OCI-LY7 (cell line): Measurements from ENCODE around the gene OVCH2. TPM values are rescaled to one million over a fixed set of nuclear protein-coding genes. Genes with fewer than 3 reads are reported as not detected.

Experiments used
- BruUV-seq: library from RNA; stranded (reverse); fragments of 400-500 nt; replicated peaks from 2 replicates; lab custom pipeline; 2021; lab: Mats Ljungman, UMichigan
- CTCF ChIA-PET: fragments of 300-600 bp; sonication (Branson Sonifier 250); formaldehyde crosslinking; loops from one replicate; lab custom pipeline; 2022; ENCODE audit warnings: antibody characterized with exemption; ENCODE audit not compliant: unreplicated experiment; lab: Charles Lee
- POLR2A ChIA-PET: fragments of 300-600 bp; sonication (Branson Sonifier 250); formaldehyde crosslinking; loops from one replicate; lab custom pipeline; 2022; ENCODE audit warnings: antibody characterized with exemption; lab: Charles Lee
- DNase-seq: peaks from one replicate; pipeline ENCODE4 v3.0.0-alpha.2; 2015; ENCODE audit warnings: low spot score
- H2AFZ ChIP-seq: fragments of 200-600 bp; sonication (generic), shearing (Covaris generic); 2 replicates; pipeline ENCODE4 v1.6.1; 2014; ENCODE audit warnings: mild to moderate bottlenecking, antibody characterized with exemption, low read length, moderate library complexity
- H3K27ac ChIP-seq: fragments of 200-600 bp; sonication (generic); 2 replicates; pipeline ENCODE4 v1.5.1; 2014; ENCODE audit warnings: mixed run types, low read depth, mild to moderate bottlenecking, moderate library complexity, low read length, inconsistent platforms; ENCODE audit not compliant: poor library complexity, severe bottlenecking
- H3K36me3 ChIP-seq: fragments of 200-600 bp; sonication (generic); 2 replicates; pipeline ENCODE4 v1.6.1; 2014; ENCODE audit warnings: mild to moderate bottlenecking, antibody characterized with exemption, low read length, moderate library complexity, mixed read lengths; ENCODE audit not compliant: insufficient read depth
- H3K4me1 ChIP-seq: fragments of 200-600 bp; sonication (generic); 2 replicates; pipeline ENCODE4 v1.5.1; 2014; ENCODE audit warnings: mild to moderate bottlenecking, low read length; ENCODE audit not compliant: insufficient read depth, poor library complexity, severe bottlenecking
- H3K4me2 ChIP-seq: fragments of 200-600 bp; sonication (generic); 2 replicates; pipeline ENCODE4 v1.6.1; 2014; ENCODE audit warnings: mild to moderate bottlenecking, low read length
- H3K4me3 ChIP-seq: fragments of 200-600 bp; sonication (generic); 2 replicates; pipeline ENCODE4 v1.5.1; 2014; ENCODE audit warnings: mild to moderate bottlenecking, low read depth, low read length; ENCODE audit not compliant: poor library complexity, severe bottlenecking
- H3K79me2 ChIP-seq: fragments of 200-600 bp; sonication (generic); 2 replicates; pipeline ENCODE4 v1.6.1; 2016; ENCODE audit warnings: low read depth, mild to moderate bottlenecking, low read length, moderate library complexity, mixed read lengths; ENCODE audit not compliant: insufficient read depth
- H3K9me2 ChIP-seq: fragments of 200-600 bp; sonication (generic); 2 replicates; pipeline ENCODE4 v1.6.1; 2016; ENCODE audit warnings: mild to moderate bottlenecking, low read length, mixed read lengths; ENCODE audit not compliant: insufficient read depth
- H3K9me3 ChIP-seq: fragments of 200-600 bp; sonication (generic); 2 replicates; pipeline ENCODE4 v1.6.1; 2014; ENCODE audit warnings: mild to moderate bottlenecking, mixed run types, low read length, mixed read lengths
- H4K20me1 ChIP-seq: fragments of 200-600 bp; sonication (generic); 2 replicates; pipeline ENCODE4 v1.6.1; 2014; ENCODE audit warnings: mild to moderate bottlenecking, antibody characterized with exemption, low read length, moderate library complexity, mixed read lengths; ENCODE audit not compliant: insufficient read depth
- EZH2phosphoT487 ChIP-seq: fragments of 200-600 bp; sonication (generic); IDR thresholded peaks from 2 replicates; pipeline ENCODE4 v1.6.1; 2018; ENCODE audit warnings: low read depth, borderline replicate concordance, mild to moderate bottlenecking, mixed run types, antibody characterized with exemption, low read length, moderate library complexity, mixed read lengths
- intact Hi-C: fragments of 100-400 bp; cut with micrococcal nuclease; formaldehyde crosslinking; loops from one replicate; pipeline ENCODE4 v1.10.0; 2022; ENCODE audit not compliant: unreplicated experiment
- total RNA-seq, 2 experiments: library from RNA; depleted of rRNA in 1 of 2; stranded (reverse); fragments of >200 nt in 1 of 2; shearing (Covaris generic) in 1 of 2; gene quantifications; 2 replicates each; pipeline ENCODE4 v1.2.3, GENCODE V29; 2014 to 2022
- TF ChIP-seq, protein P1 (sequence below): fragments of 200-600 bp; sonication (generic); conservative IDR thresholded peaks from 2 replicates; pipeline ENCODE4 v1.5.1; 2014; ENCODE audit warnings: mild to moderate bottlenecking, antibody characterized with exemption, low read length, moderate library complexity, mixed read lengths

OVCH2 gene
- total RNA-seq, 2 experiments from 2014 or later, result not detected

DNA sequence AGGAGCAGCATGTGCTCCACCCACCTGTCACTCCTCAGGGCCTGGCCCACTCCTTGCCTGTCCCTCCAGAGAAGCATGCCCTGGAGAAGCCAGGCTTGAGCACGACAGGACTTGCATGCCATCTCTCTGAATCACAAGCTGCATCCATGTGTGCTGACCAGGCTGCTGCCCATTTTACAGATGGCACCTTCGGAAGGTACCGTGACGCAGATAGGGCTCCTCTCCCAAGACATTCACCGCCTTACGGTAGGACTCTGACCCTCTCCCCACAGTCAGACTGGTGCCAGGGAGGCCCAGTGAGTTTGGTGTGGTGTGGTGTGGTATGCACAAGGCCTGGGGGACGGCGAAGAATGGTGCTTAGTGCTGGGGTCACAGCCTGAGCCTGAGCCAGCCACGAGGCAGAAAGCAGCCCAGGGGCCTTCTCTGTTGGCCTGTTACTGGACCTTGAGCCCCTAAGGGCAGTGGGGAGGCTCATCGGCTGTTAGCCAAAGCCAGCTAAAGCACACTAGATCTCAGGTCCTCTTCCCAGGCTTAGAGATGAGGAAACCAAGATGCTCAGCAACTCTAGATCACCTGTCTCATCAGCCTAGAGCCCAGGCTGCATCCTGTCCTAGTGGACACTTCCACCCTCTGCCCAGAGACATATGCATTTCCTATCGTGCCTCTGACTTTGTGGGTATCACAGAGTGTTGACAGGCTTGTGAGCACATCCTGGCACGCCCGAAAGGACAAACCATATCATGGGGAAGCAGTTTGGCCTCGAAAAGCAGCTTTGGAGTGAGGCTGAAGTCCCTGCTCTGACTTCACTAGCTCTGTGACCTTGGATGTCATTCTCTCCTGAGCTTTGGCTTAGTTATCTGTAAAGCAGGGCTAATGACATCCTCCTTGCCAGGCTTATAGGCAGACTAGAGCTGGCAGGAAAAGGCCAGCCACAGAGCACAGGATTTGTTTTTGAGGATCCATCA is 50.7 kb downstream of the OVCH2 start:
- Histone ChIP-seq H3K27ac (no peak overlapping the region), H3K4me2 (no peak overlapping the region), H3K9me2 (no peaks in the 10 kb centered on the region), H3K4me3 (no peak overlapping the region), H3K4me1 (no peaks in the 10 kb centered on the region), H3K36me3 (peaks cover 76% of the 10 kb centered on the region), H4K20me1 (no peaks in the 10 kb centered on the region), H3K79me2 (no peaks in the 10 kb centered on the region), H2AFZ (no peak overlapping the region), H3K9me3 (no peaks in the 10 kb centered on the region)
- intact Hi-C loops, result no loop called here
- no TSS peak for BruUV-seq
- TF ChIP-seq, protein P1, sequence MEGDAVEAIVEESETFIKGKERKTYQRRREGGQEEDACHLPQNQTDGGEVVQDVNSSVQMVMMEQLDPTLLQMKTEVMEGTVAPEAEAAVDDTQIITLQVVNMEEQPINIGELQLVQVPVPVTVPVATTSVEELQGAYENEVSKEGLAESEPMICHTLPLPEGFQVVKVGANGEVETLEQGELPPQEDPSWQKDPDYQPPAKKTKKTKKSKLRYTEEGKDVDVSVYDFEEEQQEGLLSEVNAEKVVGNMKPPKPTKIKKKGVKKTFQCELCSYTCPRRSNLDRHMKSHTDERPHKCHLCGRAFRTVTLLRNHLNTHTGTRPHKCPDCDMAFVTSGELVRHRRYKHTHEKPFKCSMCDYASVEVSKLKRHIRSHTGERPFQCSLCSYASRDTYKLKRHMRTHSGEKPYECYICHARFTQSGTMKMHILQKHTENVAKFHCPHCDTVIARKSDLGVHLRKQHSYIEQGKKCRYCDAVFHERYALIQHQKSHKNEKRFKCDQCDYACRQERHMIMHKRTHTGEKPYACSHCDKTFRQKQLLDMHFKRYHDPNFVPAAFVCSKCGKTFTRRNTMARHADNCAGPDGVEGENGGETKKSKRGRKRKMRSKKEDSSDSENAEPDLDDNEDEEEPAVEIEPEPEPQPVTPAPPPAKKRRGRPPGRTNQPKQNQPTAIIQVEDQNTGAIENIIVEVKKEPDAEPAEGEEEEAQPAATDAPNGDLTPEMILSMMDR, result no peak
- TF ChIP-seq EZH2phosphoT487, result no peak
- CTCF ChIA-PET, result no interaction called here
- no peak for DNase-seq
- POLR2A ChIA-PET, result no interaction called here

DNA sequence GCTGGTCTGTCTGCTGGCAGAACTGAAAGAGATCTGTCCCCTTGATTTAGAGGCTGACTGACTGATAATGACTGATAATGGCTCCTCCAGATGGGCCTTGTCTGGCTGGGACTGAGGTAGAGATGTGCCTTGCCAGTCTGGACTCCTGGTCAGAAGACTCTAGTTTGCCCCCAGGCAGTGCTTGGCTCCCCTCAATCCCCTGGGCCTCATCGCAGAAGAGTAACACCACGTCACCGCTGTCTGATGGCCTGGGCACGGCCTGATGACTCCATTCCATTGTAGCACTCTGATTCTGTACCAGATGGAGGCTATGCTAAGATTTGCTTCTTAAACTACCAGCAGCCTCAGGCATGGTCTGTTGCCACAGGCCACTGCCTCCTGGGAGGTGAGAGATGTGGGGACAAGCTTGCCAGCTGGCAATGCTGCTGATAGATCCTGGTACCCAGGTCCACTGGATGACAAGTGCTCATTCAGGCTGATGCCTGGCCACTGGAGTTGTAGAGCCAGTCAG is 52.0 kb downstream of the OVCH2 start:
- no peak overlapping the region for H3K4me3 ChIP-seq
- TF ChIP-seq, protein P1, result no peak
- no peak for TF ChIP-seq EZH2phosphoT487
- H2AFZ ChIP-seq, result no peak overlapping the region
- BruUV-seq, result no TSS peak
- no peaks in the 10 kb centered on the region for H3K79me2 ChIP-seq
- peaks cover 88% of the 10 kb centered on the region for H3K36me3 ChIP-seq
- intact Hi-C loops, result no loop called here
- no peak overlapping the region for H3K4me2 ChIP-seq
- no peak overlapping the region for H3K27ac ChIP-seq
- no peaks in the 10 kb centered on the region for H4K20me1 ChIP-seq
- DNase-seq, result no peak
- CTCF ChIA-PET, result no interaction called here
- POLR2A ChIA-PET, result no interaction called here
- H3K9me2 ChIP-seq, result no peaks in the 10 kb centered on the region
- H3K9me3 ChIP-seq, result no peaks in the 10 kb centered on the region
- H3K4me1 ChIP-seq, result no peaks in the 10 kb centered on the region

DNA sequence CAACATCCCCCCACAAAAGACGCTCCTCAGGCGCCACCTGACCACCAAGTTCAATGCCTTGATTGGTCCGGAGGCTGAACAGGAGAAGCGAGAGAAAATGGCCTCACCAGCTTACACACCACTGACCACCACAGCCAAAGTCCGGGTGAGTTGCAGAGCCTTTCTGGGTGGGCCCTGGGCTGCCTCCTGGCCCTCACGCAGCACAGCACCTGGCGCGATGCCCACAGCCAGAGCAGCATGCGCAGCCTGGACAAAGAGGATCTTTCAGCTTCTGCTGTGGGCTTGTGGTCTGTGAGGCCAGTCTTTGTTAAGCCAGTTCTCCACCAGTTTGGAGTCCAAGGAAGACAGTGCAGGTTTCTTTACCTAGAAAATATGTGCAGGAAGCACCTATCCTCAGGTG is 54.6 kb downstream of the OVCH2 start:
- Histone ChIP-seq H3K9me2 (no peaks in the 10 kb centered on the region), H3K36me3 (peaks cover 100% of the 10 kb centered on the region), H4K20me1 (no peaks in the 10 kb centered on the region), H3K4me2 (no peak overlapping the region), H2AFZ (no peak overlapping the region), H3K4me3 (no peak overlapping the region), H3K9me3 (no peaks in the 10 kb centered on the region), H3K79me2 (no peaks in the 10 kb centered on the region), H3K4me1 (no peaks in the 10 kb centered on the region), H3K27ac (no peak overlapping the region)
- ChIA-PET CTCF (no interaction called here), POLR2A (no interaction called here)
- intact Hi-C loops, result no loop called here
- TF ChIP-seq EZH2phosphoT487, result no peak
- DNase-seq, result no peak
- no TSS peak for BruUV-seq
